Activated effector memory CD4-positive, alpha-beta T cell treated with anti-CD3 and anti-CD28 coated beads, Interleukin-2, amount 50 U/mL, for 16 hours (primary cell): ENCODE results near the gene SLC28A2.

Experiments used
- DNase-seq: peaks from one replicate; pipeline ENCODE4 v3.0.0-alpha.2; 2020

The SLC28A2 gene

DNA sequence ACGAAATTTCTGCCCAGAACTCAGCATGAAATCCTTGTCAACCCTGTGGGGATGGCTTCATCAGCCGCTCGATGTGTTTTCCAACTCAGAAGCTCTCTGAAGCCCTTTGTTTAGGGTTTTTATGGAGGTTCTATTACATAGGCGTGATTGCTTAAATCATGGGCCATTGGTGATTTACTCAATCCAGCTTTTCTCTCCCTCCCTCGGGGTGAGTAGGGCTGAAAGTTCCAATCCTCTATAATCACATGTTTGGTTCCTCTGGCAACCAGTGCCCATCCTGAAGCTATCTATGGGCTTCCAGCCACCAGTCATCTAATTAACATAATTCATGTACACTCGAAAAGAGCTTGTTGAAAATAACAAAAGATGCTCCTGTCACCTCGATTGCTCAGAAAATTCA, 74.7 kb downstream of the SLC28A2 start:
- DNase-seq: no peak
